OCI-LY7 (cell line): ENCODE data around the gene TBX2.

Source experiments
- CTCF ChIP-seq: fragments of 200-600 bp; sonication (generic); conservative IDR thresholded peaks from 2 replicates; pipeline ENCODE4 v1.5.1; 2014; ENCODE audit warnings: mild to moderate bottlenecking, antibody characterized with exemption, low read length, moderate library complexity, mixed read lengths
- EZH2phosphoT487 ChIP-seq: fragments of 200-600 bp; sonication (generic); IDR thresholded peaks from 2 replicates; pipeline ENCODE4 v1.6.1; 2018; ENCODE audit warnings: low read depth, borderline replicate concordance, mild to moderate bottlenecking, mixed run types, antibody characterized with exemption, low read length, moderate library complexity, mixed read lengths

DNA sequence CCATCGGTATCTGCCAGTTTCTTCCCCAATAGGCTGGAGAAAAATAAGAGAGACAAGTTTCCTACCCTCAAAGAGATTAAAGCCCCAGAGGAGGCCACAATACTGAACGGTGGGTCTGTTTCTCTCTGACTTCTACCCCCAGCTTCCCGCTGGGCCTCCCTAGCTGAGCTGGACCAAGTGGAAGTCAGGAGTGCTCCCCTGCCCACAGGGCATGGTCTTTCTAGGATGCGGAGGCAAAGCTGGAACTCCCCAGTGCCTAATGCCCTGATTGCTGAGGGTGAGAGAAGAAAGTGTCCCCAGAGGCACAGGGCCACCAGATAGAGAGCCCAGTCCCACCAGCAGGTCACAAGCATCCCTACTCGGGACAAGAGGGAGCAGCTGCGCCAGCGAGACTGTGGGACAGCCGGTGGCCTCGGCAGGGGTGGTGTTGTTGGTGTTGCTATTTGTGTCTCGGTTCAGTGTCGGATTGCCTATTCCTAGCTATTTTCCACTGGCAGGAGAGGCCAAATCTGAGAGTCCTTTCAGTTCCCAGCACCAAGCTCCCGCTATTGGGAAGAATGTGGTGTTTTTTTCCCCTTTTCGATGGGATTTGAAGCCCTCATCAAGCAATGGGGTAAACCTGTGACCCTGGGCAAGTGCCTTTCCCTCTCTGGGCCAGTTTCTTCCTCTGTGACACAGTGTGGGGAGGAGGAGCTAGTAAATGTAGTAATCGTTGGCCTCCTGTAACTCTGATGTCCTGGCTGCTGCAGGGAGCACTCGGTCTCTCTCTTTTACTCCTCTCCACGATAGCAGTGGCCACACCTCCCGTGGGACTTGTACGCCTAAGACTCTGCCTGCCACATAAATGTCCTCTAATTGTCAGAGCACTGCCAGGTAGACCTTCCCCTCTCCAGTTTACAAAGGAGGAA lies 22.5 kb upstream of the TBX2 start:
- TF ChIP-seq CTCF (no peak), EZH2phosphoT487 (no peak)
